Trophoblast cell (in vitro differentiated cells and primary cell): ENCODE results near the gene C10orf143.
"Not testable (repeated sequence)": the region's sequence is repeated elsewhere in the genome, so short reads cannot be mapped to it uniquely, and the experiment has no call there.

ENCODE experiments used
- DNase-seq, 2 donors: peaks; one replicate each; pipeline ENCODE4 v3.0.0-alpha.2; 2016
- H2AFZ ChIP-seq: 2 replicates; pipeline ENCODE4 v1.6.1; 2013; ENCODE audit warnings: low read length, moderate library complexity, mild to moderate bottlenecking; ENCODE audit not compliant: insufficient read depth, poor library complexity
- H2AK5ac ChIP-seq: 2 replicates; pipeline ENCODE4 v1.6.1; 2013; ENCODE audit warnings: mild to moderate bottlenecking, low read length
- H2BK120ac ChIP-seq: 2 replicates; pipeline ENCODE4 v1.6.1; 2013; ENCODE audit warnings: low read length, mild to moderate bottlenecking, moderate library complexity; ENCODE audit not compliant: insufficient read depth, poor library complexity
- H2BK12ac ChIP-seq: 2 replicates; pipeline ENCODE4 v1.6.1; 2013; ENCODE audit warnings: mild to moderate bottlenecking, low read length, moderate library complexity
- H2BK5ac ChIP-seq: 2 replicates; pipeline ENCODE4 v1.6.1; 2013; ENCODE audit warnings: low read length, low read depth, moderate library complexity, mild to moderate bottlenecking; ENCODE audit not compliant: poor library complexity
- H3K14ac ChIP-seq: 2 replicates; pipeline ENCODE4 v1.6.1; 2013; ENCODE audit warnings: mild to moderate bottlenecking, low read length
- H3K18ac ChIP-seq: 2 replicates; pipeline ENCODE4 v1.6.1; 2013; ENCODE audit warnings: mild to moderate bottlenecking, low read length
- H3K23ac ChIP-seq: 2 replicates; pipeline ENCODE4 v1.6.1; 2013; ENCODE audit warnings: low read length
- H3K27ac ChIP-seq: 2 replicates; pipeline ENCODE4 v1.5.1; 2013; ENCODE audit warnings: low read depth, mild to moderate bottlenecking, inconsistent platforms, low read length, moderate library complexity
- H3K27me3 ChIP-seq: 2 replicates; pipeline ENCODE4 v1.6.1; 2013; ENCODE audit warnings: inconsistent platforms, mild to moderate bottlenecking, low read length, moderate library complexity; ENCODE audit not compliant: insufficient read depth
- H3K36me3 ChIP-seq, 2 experiments: 1 replicate in 1 of 2; 2 replicates in 1 of 2; pipeline ENCODE4 v1.6.1; 2013; ENCODE audit warnings: low read length in 2 of 2, mild to moderate bottlenecking in 2 of 2, moderate library complexity in 1 of 2; ENCODE audit not compliant: insufficient read depth in 2 of 2, control insufficient read depth in 1 of 2
- H3K4ac ChIP-seq: 2 replicates; pipeline ENCODE4 v1.6.1; 2013; ENCODE audit warnings: low read depth, mild to moderate bottlenecking, low read length, moderate library complexity
- H3K4me1 ChIP-seq, 2 experiments: 1 replicate in 1 of 2; 2 replicates in 1 of 2; pipeline ENCODE4 v1.6.1; 2013; ENCODE audit warnings: low read length in 2 of 2, mild to moderate bottlenecking in 2 of 2, moderate library complexity in 1 of 2; ENCODE audit not compliant: insufficient read depth in 2 of 2, control insufficient read depth in 1 of 2
- H3K4me2 ChIP-seq: 2 replicates; pipeline ENCODE4 v1.6.1; 2013; ENCODE audit warnings: inconsistent platforms, mild to moderate bottlenecking, low read length, moderate library complexity
- H3K4me3 ChIP-seq: 2 replicates; pipeline ENCODE4 v1.5.1; 2013; ENCODE audit warnings: mild to moderate bottlenecking, low read depth, low read length, inconsistent platforms
- H3K79me1 ChIP-seq: one replicate; pipeline ENCODE4 v1.6.1; 2013; ENCODE audit warnings: low read length
- H3K79me2 ChIP-seq: 2 replicates; pipeline ENCODE4 v1.6.1; 2013; ENCODE audit warnings: low read length, mild to moderate bottlenecking; ENCODE audit not compliant: control insufficient read depth, insufficient read depth, poor library complexity
- H3K9ac ChIP-seq: 2 replicates; pipeline ENCODE4 v1.6.1; 2013; ENCODE audit warnings: mild to moderate bottlenecking, low read length
- H3K9me3 ChIP-seq: 2 replicates; pipeline ENCODE4 v1.6.1; 2013; ENCODE audit warnings: low read depth, mild to moderate bottlenecking, control low read depth, inconsistent platforms, low read length; ENCODE audit not compliant: insufficient read depth
- H4K12ac ChIP-seq: 2 replicates; pipeline ENCODE4 v1.6.1; 2013; ENCODE audit warnings: low read depth, mild to moderate bottlenecking, low read length, moderate library complexity
- H4K8ac ChIP-seq: 2 replicates; pipeline ENCODE4 v1.6.1; 2013; ENCODE audit warnings: low read depth, mild to moderate bottlenecking, low read length, moderate library complexity
- H4K91ac ChIP-seq: one replicate; pipeline ENCODE4 v1.6.1; 2013; ENCODE audit warnings: low read depth, mild to moderate bottlenecking, low read length, moderate library complexity
- WGBS: extraction: QIAGEN DNeasy Blood & Tissue Kit; methylation state at CpG from one replicate; pipeline ENCODE4 v1.1.7; 2013; ENCODE audit warnings: missing lambda C conversion rate; ENCODE audit not compliant: insufficient read length, insufficient coverage; ENCODE audit errors: extremely low coverage; 5-methylcytosine and 5-hydroxymethylcytosine counted together

C10orf143 gene

GRCh38 chr10:130117535-130117934 is 6.9 kb upstream of the C10orf143 start:
- H3K18ac ChIP-seq, H3K4ac ChIP-seq, H3K27ac ChIP-seq, H2BK12ac ChIP-seq, H3K36me3 ChIP-seq, H2BK5ac ChIP-seq, H2BK120ac ChIP-seq, H3K79me1 ChIP-seq, H3K4me2 ChIP-seq, H4K12ac ChIP-seq, H3K27me3 ChIP-seq, H3K9ac ChIP-seq, H4K8ac ChIP-seq, H3K4me3 ChIP-seq, H3K14ac ChIP-seq, H3K4me1 ChIP-seq, H3K23ac ChIP-seq, H2AK5ac ChIP-seq, H3K9me3 ChIP-seq, H2AFZ ChIP-seq, H3K79me2 ChIP-seq, H4K91ac ChIP-seq: not testable (repeated sequence)
- no CpG with 5 or more reads among the region's 6 CpGs for WGBS
- peak; percentile 40 to 46 for DNase-seq

GRCh38 chr10:130116942-130117341 is 6.3 kb upstream of the C10orf143 start:
- H3K4me2 ChIP-seq, H3K27me3 ChIP-seq, H3K36me3 ChIP-seq, H3K18ac ChIP-seq, H3K79me1 ChIP-seq, H2AK5ac ChIP-seq, H3K79me2 ChIP-seq, DNase-seq, H2BK12ac ChIP-seq, H3K14ac ChIP-seq, H3K4me1 ChIP-seq, H2AFZ ChIP-seq, H3K9ac ChIP-seq, H2BK5ac ChIP-seq, H3K27ac ChIP-seq, H3K4ac ChIP-seq, H3K23ac ChIP-seq, H3K9me3 ChIP-seq, H4K91ac ChIP-seq, H3K4me3 ChIP-seq, H2BK120ac ChIP-seq, H4K12ac ChIP-seq, H4K8ac ChIP-seq: not testable (repeated sequence)
- WGBS = no CpG with 5 or more reads among the region's 4 CpGs

- Histone ChIP-seq H4K12ac (no peak overlapping the region), H3K4me1 (peaks cover 0 to 12% of the 10 kb centered on the region in 2 experiments), H3K9ac (no peak overlapping the region), H2AFZ (no peak overlapping the region), H2BK12ac (no peak overlapping the region), H3K27ac (no peak overlapping the region), H2AK5ac (no peak overlapping the region), H3K23ac (no peak overlapping the region), H3K79me2 (peaks cover 3% of the 10 kb centered on the region), H2BK5ac (no peak overlapping the region), H3K4ac (no peak overlapping the region), H4K91ac (no peak overlapping the region), H3K36me3 (no peaks in the 10 kb centered on the region), H3K14ac (no peak overlapping the region), H3K9me3 (peaks cover 4% of the 10 kb centered on the region), H3K4me2 (no peak overlapping the region), H4K8ac (no peak overlapping the region), H3K18ac (no peak overlapping the region), H3K4me3 (no peak overlapping the region), H2BK120ac (no peak overlapping the region), H3K27me3 (no peaks in the 10 kb centered on the region), H3K79me1 (peaks cover 12% of the 10 kb centered on the region)
- DNase-seq = no peak
- WGBS = no CpG with 5 or more reads among the region's 3 CpGs
Measured at GRCh38 chr10:130112821-130113220, 2.2 kb upstream of the C10orf143 start.

- WGBS = no CpG with 5 or more reads among the region's 6 CpGs
- Histone ChIP-seq H3K36me3 (no peaks in the 10 kb centered on the region), H3K9ac (no peak overlapping the region), H3K27me3 (no peaks in the 10 kb centered on the region), H2AFZ (peak overlapping the region; percentile 94), H3K18ac (no peak overlapping the region), H3K79me2 (peaks cover 3% of the 10 kb centered on the region), H3K4me1 (peaks cover 0 to 12% of the 10 kb centered on the region in 2 experiments), H2AK5ac (peak overlapping the region; percentile 29), H2BK120ac (no peak overlapping the region), H3K23ac (no peak overlapping the region), H3K14ac (no peak overlapping the region), H3K4ac (no peak overlapping the region), H4K8ac (peak overlapping the region; percentile 90), H3K79me1 (peaks cover 12% of the 10 kb centered on the region), H3K9me3 (peaks cover 4% of the 10 kb centered on the region), H3K27ac (peak overlapping the region; percentile 15), H4K91ac (no peak overlapping the region), H2BK5ac (no peak overlapping the region), H2BK12ac (no peak overlapping the region), H3K4me2 (peak overlapping the region; percentile 80), H3K4me3 (peak overlapping the region; percentile 81), H4K12ac (peak overlapping the region; percentile 66)
- no peak for DNase-seq
Measured at GRCh38 chr10:130111852-130112180, 1.2 kb upstream of the C10orf143 start.
